ENCODE data around the gene TTC34. TPM values are rescaled to one million over a fixed set of nuclear protein-coding genes. Genes with fewer than 3 reads are reported as not detected.

TTC34 gene
- total and polyA plus RNA-seq, 10 of the 15 experiments (the other 5 are each of a cell fraction or from before 2014, with no cell fraction given): 0.03 to 0.49 (median 0.05) TPM; not detected in 2

DNA sequence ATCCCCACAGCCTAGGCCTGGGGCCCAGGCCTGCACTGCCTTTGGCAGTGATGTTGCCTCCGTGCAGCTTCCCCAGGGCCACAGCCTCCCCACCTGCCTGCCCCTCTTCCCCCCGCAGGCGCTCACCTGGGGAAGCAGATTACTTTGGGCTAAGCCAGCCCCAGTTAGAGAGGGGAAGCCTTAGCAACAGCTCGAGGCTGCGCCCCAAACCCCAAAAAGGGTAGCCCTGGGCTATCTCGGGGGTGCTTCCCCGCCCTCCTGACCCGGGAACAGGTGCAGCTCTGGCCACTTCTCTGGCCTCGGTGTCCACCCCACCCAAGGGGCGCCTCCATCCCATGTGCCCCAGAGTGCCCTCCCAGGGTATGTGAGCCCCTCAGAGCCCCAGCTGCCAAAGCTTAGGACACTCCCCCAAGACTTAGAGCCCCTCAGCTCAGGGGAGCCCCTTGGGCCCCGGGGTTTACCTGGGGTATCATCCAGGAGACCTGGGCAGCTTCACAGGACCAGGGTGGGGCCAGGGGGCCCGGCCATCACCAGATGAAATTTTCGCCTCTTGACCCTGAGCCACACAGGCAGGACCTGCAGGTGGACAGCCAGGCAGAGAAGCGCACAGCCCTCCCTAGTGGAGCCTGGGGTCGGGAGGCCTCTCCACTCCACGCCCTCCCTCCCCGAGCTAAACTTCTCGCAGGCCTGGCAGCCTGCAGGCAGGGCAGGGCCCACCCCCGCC is 3.3 kb upstream of the TTC34 start:
- FAIRE-seq (no peak), ATAC-seq (no peak), DNase-seq (ENCODE audit: low read depth, low spot score) (no peak)
- no peaks in the 10 kb centered on the region for H3K4me1 ChIP-seq (ENCODE audit: control insufficient read depth, insufficient read depth, low read length)
- H3K4me3 ChIP-seq: no peak overlapping the region
- in situ Hi-C loops (cut with MboI): loop anchor here (25.0 kb wide), 1 partner anchor 117 kb away; no protein-coding TSS in a partner anchor
- H3K9ac ChIP-seq (ENCODE audit: control insufficient read depth, insufficient read depth, low read length): no peak overlapping the region
- no peaks in the 10 kb centered on the region for H4K20me1 ChIP-seq (ENCODE audit: control insufficient read depth, insufficient read depth)
- no peaks in the 10 kb centered on the region for H3K79me2 ChIP-seq (ENCODE audit: control insufficient read depth, insufficient read depth, low read length)
- H2AFZ ChIP-seq (ENCODE audit: control insufficient read depth, low read depth, low read length): no peak overlapping the region
- RAD21 ChIA-PET (ENCODE audit: unreplicated experiment): no interaction called here
- no peak overlapping the region for H3K4me2 ChIP-seq (ENCODE audit: control insufficient read depth, insufficient read depth)
- POLR2A ChIA-PET: no interaction called here
- no TSS peak for BruUV-seq (replicated peaks)
- TF ChIP-seq, protein P1, sequence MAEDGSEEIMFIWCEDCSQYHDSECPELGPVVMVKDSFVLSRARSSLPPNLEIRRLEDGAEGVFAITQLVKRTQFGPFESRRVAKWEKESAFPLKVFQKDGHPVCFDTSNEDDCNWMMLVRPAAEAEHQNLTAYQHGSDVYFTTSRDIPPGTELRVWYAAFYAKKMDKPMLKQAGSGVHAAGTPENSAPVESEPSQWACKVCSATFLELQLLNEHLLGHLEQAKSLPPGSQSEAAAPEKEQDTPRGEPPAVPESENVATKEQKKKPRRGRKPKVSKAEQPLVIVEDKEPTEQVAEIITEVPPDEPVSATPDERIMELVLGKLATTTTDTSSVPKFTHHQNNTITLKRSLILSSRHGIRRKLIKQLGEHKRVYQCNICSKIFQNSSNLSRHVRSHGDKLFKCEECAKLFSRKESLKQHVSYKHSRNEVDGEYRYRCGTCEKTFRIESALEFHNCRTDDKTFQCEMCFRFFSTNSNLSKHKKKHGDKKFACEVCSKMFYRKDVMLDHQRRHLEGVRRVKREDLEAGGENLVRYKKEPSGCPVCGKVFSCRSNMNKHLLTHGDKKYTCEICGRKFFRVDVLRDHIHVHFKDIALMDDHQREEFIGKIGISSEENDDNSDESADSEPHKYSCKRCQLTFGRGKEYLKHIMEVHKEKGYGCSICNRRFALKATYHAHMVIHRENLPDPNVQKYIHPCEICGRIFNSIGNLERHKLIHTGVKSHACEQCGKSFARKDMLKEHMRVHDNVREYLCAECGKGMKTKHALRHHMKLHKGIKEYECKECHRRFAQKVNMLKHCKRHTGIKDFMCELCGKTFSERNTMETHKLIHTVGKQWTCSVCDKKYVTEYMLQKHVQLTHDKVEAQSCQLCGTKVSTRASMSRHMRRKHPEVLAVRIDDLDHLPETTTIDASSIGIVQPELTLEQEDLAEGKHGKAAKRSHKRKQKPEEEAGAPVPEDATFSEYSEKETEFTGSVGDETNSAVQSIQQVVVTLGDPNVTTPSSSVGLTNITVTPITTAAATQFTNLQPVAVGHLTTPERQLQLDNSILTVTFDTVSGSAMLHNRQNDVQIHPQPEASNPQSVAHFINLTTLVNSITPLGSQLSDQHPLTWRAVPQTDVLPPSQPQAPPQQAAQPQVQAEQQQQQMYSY (CRISPR knock-in tag; IDR thresholded peaks at IDR 0.05): no peak
- TF ChIP-seq CREB1 (IDR thresholded peaks at IDR 0.05; ENCODE audit: low read depth) (no peak), IKZF1 (conservative IDR thresholded peaks at IDR 0.05) (no peak), CHD4 (IDR thresholded peaks at IDR 0.05) (no peak), LARP7 (IDR thresholded peaks at IDR 0.05) (no peak), YBX1 (IDR thresholded peaks at IDR 0.05) (no peak), NRF1 (conservative IDR thresholded peaks at IDR 0.05; ENCODE audit: low read depth, low read length) (no peak), RB1 (IDR thresholded peaks at IDR 0.05; ENCODE audit: borderline replicate concordance) (no peak), ZNF217 (IDR thresholded peaks at IDR 0.05) (no peak)
- TF ChIP-seq, protein P2, sequence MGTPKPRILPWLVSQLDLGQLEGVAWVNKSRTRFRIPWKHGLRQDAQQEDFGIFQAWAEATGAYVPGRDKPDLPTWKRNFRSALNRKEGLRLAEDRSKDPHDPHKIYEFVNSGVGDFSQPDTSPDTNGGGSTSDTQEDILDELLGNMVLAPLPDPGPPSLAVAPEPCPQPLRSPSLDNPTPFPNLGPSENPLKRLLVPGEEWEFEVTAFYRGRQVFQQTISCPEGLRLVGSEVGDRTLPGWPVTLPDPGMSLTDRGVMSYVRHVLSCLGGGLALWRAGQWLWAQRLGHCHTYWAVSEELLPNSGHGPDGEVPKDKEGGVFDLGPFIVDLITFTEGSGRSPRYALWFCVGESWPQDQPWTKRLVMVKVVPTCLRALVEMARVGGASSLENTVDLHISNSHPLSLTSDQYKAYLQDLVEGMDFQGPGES (IDR thresholded peaks at IDR 0.05): no peak
- TF ChIP-seq, protein P3, sequence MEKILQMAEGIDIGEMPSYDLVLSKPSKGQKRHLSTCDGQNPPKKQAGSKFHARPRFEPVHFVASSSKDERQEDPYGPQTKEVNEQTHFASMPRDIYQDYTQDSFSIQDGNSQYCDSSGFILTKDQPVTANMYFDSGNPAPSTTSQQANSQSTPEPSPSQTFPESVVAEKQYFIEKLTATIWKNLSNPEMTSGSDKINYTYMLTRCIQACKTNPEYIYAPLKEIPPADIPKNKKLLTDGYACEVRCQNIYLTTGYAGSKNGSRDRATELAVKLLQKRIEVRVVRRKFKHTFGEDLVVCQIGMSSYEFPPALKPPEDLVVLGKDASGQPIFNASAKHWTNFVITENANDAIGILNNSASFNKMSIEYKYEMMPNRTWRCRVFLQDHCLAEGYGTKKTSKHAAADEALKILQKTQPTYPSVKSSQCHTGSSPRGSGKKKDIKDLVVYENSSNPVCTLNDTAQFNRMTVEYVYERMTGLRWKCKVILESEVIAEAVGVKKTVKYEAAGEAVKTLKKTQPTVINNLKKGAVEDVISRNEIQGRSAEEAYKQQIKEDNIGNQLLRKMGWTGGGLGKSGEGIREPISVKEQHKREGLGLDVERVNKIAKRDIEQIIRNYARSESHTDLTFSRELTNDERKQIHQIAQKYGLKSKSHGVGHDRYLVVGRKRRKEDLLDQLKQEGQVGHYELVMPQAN (conservative IDR thresholded peaks at IDR 0.05): no peak
- no peaks in the 10 kb centered on the region for H3K36me3 ChIP-seq (ENCODE audit: control insufficient read depth in 2 of 2, insufficient read depth in 2 of 2, low read length in 1 of 2)
- WGBS (ENCODE audit: insufficient coverage, insufficient replicate concordance, low lambda C conversion rate, missing lambda C conversion rate): 11% methylated on average over 17 of the region's 19 CpGs
- H3K27me3 ChIP-seq (replicated peaks in 1 of 2; ENCODE audit: control insufficient read depth in 2 of 2, insufficient read depth in 2 of 2, low read length in 1 of 2): no peaks in the 10 kb centered on the region
- intact Hi-C loops (cut with micrococcal nuclease; ENCODE audit: unreplicated experiment): no loop called here
- H3K9me3 ChIP-seq (replicated peaks; ENCODE audit: control insufficient read depth, insufficient read depth, low read length): no peaks in the 10 kb centered on the region; the same call in 2 of the 3 replicates
- SMC1A ChIA-PET (ENCODE audit: uncharacterized antibody, unreplicated experiment): no interaction called here
- CTCF ChIA-PET: no interaction called here
- no peak overlapping the region for H3K27ac ChIP-seq (ENCODE audit: control insufficient read depth, insufficient read depth)

All from GM12878 (cell line).